A673 (cell line): ENCODE data around the gene TBC1D24.

Experiments
- CTCF ChIP-seq: fragments of 300-800, 200-600 bp; sonication (generic); conservative IDR thresholded peaks from 2 replicates; pipeline ENCODE4 v1.5.1; 2017; ENCODE audit warnings: low read depth, mild to moderate bottlenecking, antibody characterized with exemption, low read length, moderate library complexity, mixed read lengths
- EZH2 ChIP-seq: fragments of 200-600 bp; sonication (generic); IDR thresholded peaks from 2 replicates; pipeline ENCODE4 v1.6.1; 2017; ENCODE audit warnings: borderline replicate concordance, low read depth, mild to moderate bottlenecking, mixed read lengths, antibody characterized with exemption, low read length; ENCODE audit not compliant: poor library complexity, severe bottlenecking

DNA sequence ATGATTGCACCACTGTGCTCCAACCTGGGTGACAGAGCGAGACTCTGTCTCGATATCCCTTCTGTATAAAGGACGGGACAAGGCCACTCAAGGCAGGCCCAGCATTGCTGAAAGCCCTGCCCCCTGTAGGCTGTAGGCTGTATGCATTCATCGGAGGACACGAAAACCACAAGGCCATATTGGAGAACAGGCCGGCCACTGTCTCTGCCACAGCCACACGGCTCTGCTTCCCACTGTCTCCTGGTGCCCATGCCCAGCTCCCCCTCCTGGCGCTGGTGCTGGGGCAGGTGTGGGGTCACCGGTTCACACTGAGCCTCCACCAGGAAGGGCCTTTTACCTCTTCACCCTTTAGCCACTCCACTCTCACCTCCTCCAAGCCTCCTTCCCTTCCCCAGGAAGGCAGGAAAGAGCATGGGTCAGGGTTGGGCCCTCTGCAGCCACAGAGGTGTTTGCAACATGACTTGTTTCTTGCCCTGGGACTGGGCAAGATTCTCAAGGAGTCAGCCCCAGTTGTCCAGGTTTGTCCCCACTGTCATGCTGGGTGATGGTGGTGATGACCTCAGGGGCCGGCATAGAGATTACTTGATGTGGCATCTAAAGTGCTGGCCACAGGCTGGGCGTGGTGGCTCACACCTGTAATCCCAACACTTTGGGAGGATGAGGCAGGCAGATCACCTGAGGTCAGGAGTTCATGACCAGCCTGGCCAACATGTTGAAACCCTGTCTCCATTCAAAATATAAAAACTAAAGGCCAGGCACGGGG, 9.1 kb upstream of the TBC1D24 start:
- TF ChIP-seq CTCF: peak; percentile 54
- no peak for TF ChIP-seq EZH2
